ENCODE data around the gene SOCS6. TPM values are rescaled to one million over a fixed set of nuclear protein-coding genes. Genes with fewer than 3 reads are reported as not detected.
"Not testable (repeated sequence)": the region's sequence is repeated elsewhere in the genome, so short reads cannot be mapped to it uniquely, and the experiment has no call there.

SOCS6 gene
- total RNA-seq, 1 donor from 2014 or later = 39.0 TPM

DNA sequence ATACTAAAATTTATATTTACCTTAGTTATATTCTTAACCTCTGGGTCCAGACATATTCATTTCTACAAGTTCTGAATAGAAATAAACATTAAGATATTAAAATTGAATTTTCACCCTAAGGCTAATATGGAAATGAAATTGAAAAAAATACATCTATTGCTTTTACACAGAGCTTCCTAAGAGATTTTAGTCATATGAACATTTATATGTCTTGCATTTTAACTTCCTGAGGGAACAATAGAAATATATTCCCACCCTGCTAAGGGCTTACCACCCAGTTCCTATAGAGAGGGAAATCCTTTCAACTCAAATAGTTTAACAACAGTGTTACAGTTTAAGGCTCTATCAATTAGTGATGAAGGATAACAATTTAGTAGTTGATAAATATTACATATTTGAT lies 60.5 kb downstream of the SOCS6 start:
- peaks cover 44% of the 10 kb centered on the region for H3K36me3 Mint-ChIP-seq (ENCODE audit: insufficient read depth)
- H3K27ac Mint-ChIP-seq = no peak overlapping the region
- no peak overlapping the region for H3K4me3 Mint-ChIP-seq (ENCODE audit: low read depth)
- H3K27me3 Mint-ChIP-seq = no peaks in the 10 kb centered on the region
- DNase-seq (ENCODE audit: low spot score, unreplicated experiment) = no peak
- TF ChIP-seq, protein P1, sequence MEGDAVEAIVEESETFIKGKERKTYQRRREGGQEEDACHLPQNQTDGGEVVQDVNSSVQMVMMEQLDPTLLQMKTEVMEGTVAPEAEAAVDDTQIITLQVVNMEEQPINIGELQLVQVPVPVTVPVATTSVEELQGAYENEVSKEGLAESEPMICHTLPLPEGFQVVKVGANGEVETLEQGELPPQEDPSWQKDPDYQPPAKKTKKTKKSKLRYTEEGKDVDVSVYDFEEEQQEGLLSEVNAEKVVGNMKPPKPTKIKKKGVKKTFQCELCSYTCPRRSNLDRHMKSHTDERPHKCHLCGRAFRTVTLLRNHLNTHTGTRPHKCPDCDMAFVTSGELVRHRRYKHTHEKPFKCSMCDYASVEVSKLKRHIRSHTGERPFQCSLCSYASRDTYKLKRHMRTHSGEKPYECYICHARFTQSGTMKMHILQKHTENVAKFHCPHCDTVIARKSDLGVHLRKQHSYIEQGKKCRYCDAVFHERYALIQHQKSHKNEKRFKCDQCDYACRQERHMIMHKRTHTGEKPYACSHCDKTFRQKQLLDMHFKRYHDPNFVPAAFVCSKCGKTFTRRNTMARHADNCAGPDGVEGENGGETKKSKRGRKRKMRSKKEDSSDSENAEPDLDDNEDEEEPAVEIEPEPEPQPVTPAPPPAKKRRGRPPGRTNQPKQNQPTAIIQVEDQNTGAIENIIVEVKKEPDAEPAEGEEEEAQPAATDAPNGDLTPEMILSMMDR (IDR thresholded peaks at IDR 0.05; ENCODE audit: unreplicated experiment) = no peak
- H3K9me3 Mint-ChIP-seq (ENCODE audit: low read depth) = peaks cover 9% of the 10 kb centered on the region
- H3K4me1 Mint-ChIP-seq (ENCODE audit: low read depth) = no peaks in the 10 kb centered on the region

DNA sequence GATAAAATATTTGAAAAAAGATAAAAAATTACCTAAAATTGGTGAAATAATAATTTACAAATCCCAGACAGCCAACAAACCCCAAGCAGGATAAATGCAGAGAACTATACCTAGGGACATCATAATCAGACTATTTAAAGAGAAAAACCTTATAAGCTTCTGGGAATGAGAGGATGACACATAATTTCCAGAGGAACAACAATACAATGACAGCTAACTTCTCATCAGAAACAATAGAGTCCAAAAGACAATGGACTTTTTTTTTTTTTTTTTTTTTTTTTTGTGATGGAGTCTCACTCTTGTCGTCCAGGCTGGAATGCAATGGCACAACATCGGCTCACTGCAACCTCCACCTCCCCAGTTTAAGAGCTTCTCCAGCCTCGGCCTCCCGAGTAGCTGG lies 65.2 kb downstream of the SOCS6 start:
- H3K4me3 Mint-ChIP-seq (ENCODE audit: low read depth) = no peak overlapping the region
- DNase-seq (ENCODE audit: low spot score, unreplicated experiment) = no peak
- peaks cover 17% of the 10 kb centered on the region for H3K36me3 Mint-ChIP-seq (ENCODE audit: insufficient read depth)
- H3K4me1 Mint-ChIP-seq (ENCODE audit: low read depth) = peaks cover 8% of the 10 kb centered on the region
- TF ChIP-seq, protein P1 (IDR thresholded peaks at IDR 0.05; ENCODE audit: unreplicated experiment) = no peak
- H3K27ac Mint-ChIP-seq = no peak overlapping the region
- H3K27me3 Mint-ChIP-seq = no peaks in the 10 kb centered on the region
- peaks cover 4% of the 10 kb centered on the region for H3K9me3 Mint-ChIP-seq (ENCODE audit: low read depth)

DNA sequence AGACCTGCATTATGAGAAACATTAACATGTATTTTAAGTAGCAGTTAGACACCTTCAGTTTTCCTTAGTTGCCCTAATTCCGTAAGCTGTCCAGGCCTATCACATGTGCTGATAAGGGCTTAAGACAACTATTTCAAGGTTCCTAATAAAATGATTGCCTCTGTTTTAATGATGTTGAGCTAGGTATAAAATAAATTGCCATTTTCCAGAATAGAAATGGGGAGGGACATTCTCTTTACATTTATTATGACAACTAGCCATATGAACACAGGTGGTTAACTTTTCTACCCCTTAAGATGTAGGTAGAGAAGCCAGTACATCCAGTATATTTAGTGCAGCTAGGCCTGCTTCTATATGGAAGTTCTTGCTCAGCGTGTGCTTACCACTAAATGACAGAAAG lies 65.9 kb downstream of the SOCS6 start:
- no peak overlapping the region for H3K27ac Mint-ChIP-seq
- TF ChIP-seq, protein P1 (IDR thresholded peaks at IDR 0.05; ENCODE audit: unreplicated experiment) = no peak
- DNase-seq (ENCODE audit: low spot score, unreplicated experiment) = no peak
- peaks cover 4% of the 10 kb centered on the region for H3K9me3 Mint-ChIP-seq (ENCODE audit: low read depth)
- H3K27me3 Mint-ChIP-seq = no peaks in the 10 kb centered on the region
- H3K4me3 Mint-ChIP-seq (ENCODE audit: low read depth) = no peak overlapping the region
- peaks cover 17% of the 10 kb centered on the region for H3K36me3 Mint-ChIP-seq (ENCODE audit: insufficient read depth)
- peaks cover 8% of the 10 kb centered on the region for H3K4me1 Mint-ChIP-seq (ENCODE audit: low read depth)

DNA sequence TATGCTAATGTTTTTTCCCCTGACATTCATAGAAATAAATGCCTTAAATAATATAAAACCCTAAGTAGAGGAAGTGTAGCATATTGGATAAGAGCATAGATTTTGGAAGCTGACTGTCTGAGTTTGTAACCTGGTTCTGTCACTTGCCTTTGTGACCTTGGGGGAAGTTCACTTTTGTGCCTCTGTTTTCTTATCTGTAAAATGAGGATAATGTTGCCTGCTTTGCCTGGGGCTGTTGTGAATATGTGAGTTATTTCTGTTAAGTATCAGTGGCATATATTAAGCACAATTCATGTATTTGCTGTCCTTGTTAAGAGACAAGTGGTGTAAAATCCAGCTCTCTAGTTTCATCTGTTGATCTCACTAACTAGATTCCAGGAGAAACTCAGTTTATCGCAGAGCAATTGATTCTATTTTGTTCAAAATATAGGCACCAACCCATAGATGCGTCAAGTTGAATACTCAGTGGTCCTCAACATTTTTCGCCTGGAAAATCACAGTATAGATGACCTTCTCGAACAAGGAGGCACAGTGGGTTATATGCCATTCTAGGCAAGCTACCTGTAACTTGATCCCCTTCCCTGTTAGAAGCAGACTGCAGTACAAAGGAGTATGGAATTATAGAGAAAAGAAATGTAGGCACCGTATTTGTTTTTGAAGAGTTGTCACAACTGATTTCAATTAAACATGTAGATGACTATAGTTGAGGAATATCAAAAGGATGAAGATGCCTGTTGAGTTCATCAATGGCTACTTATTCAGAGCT lies 67.0 kb downstream of the SOCS6 start:
- Mint-ChIP-seq H3K27ac (no peak overlapping the region), H3K4me1 (ENCODE audit: low read depth) (peaks cover 8% of the 10 kb centered on the region), H3K36me3 (ENCODE audit: insufficient read depth) (peaks cover 17% of the 10 kb centered on the region), H3K9me3 (ENCODE audit: low read depth) (peaks cover 4% of the 10 kb centered on the region), H3K4me3 (ENCODE audit: low read depth) (no peak overlapping the region), H3K27me3 (no peaks in the 10 kb centered on the region)
- no peak for DNase-seq (ENCODE audit: low spot score, unreplicated experiment)
- TF ChIP-seq, protein P1 (IDR thresholded peaks at IDR 0.05; ENCODE audit: unreplicated experiment) = no peak

DNA sequence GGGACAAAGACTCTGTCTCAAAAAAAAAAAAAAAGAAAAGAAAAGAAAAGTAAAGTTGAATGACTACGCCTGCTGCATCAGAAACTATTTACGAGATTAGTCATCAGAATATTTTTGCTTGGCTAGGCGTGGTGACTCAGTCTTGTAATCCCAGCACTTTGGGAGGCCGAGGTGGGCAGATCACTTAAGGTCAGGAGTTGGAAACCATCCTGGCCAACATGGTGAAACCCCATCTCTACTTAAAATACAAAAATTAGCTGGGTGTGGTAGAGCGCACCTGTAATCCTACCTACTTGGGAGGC lies 69.2 kb downstream of the SOCS6 start:
- not testable (repeated sequence) for H3K9me3 Mint-ChIP-seq (ENCODE audit: low read depth); H3K27ac Mint-ChIP-seq; H3K4me1 Mint-ChIP-seq (ENCODE audit: low read depth); H3K27me3 Mint-ChIP-seq; H3K36me3 Mint-ChIP-seq (ENCODE audit: insufficient read depth); DNase-seq (ENCODE audit: low spot score, unreplicated experiment); H3K4me3 Mint-ChIP-seq (ENCODE audit: low read depth)

DNA sequence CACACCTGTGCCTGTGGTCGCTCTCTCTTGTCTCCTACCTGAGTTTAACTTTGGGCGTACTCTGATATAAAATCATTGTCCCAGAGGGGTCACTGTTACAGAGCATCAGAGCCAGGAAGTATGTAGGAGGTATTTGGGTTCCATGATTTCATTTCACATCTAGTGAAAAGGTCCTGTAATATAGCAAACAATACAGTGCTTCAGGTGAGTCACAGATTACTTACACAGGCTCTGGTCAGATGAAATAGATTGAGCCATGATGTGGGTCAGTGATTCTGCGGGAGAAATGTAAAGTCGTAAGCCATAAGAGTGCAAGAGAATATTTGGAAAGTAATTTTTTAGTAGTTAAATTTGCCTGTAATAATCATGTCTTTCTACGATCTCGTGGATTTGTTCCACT lies 70.2 kb downstream of the SOCS6 start:
- no peak overlapping the region for H3K27ac Mint-ChIP-seq
- no peaks in the 10 kb centered on the region for H3K36me3 Mint-ChIP-seq (ENCODE audit: insufficient read depth)
- H3K4me1 Mint-ChIP-seq (ENCODE audit: low read depth) = peaks cover 8% of the 10 kb centered on the region
- no peak overlapping the region for H3K4me3 Mint-ChIP-seq (ENCODE audit: low read depth)
- no peak for DNase-seq (ENCODE audit: low spot score, unreplicated experiment)
- no peaks in the 10 kb centered on the region for H3K27me3 Mint-ChIP-seq
- no peaks in the 10 kb centered on the region for H3K9me3 Mint-ChIP-seq (ENCODE audit: low read depth)
- TF ChIP-seq, protein P1 (IDR thresholded peaks at IDR 0.05; ENCODE audit: unreplicated experiment) = no peak
